Panc1 (cell line): ENCODE data around the gene SLC4A7. TPM values are rescaled to one million over a fixed set of nuclear protein-coding genes. Genes with fewer than 3 reads are reported as not detected.
"Not testable (repeated sequence)": the region's sequence is repeated elsewhere in the genome, so short reads cannot be mapped to it uniquely, and the experiment has no call there.

Experiments used
- ATAC-seq: fragments of 200-7000 bp; cut with Tn5 transposase; 2 replicates; pipeline ENCODE4 v1.9.1; 2020; ENCODE audit warnings: mild to moderate bottlenecking, moderate library complexity
- BruUV-seq: library from RNA; stranded (reverse); fragments of 400-500 nt; replicated peaks from 2 replicates; lab custom pipeline; 2021; lab: Mats Ljungman, UMichigan
- CTCF ChIA-PET: fragments of 300-600 bp; sonication (Branson Sonifier 250); formaldehyde crosslinking; loops from one replicate; lab custom pipeline; 2022; ENCODE audit warnings: antibody characterized with exemption; lab: Charles Lee
- POLR2A ChIA-PET: fragments of 300-600 bp; sonication (Branson Sonifier 250); formaldehyde crosslinking; loops from one replicate; lab custom pipeline; 2022; ENCODE audit warnings: antibody characterized with exemption; lab: Charles Lee
- DNase-seq: peaks from one replicate; pipeline ENCODE4 v3.0.0-alpha.2; 2010; ENCODE audit warnings: low read depth, low spot score
- H3K27ac ChIP-seq: 2 replicates; pipeline ENCODE4 v1.5.1; 2011; ENCODE audit warnings: mild to moderate bottlenecking, low read length, inconsistent platforms
- H3K27me3 ChIP-seq: fragments of 200-500 bp; sonication (Bioruptor generic); 2 replicates; pipeline ENCODE4 v1.6.0; 2014; ENCODE audit warnings: low read length, inconsistent platforms; ENCODE audit not compliant: control insufficient read depth, insufficient read depth
- H3K36me3 ChIP-seq: fragments of 200-500 bp; sonication (Bioruptor generic); 2 replicates; pipeline ENCODE4 v1.5.1; 2014; ENCODE audit warnings: inconsistent platforms, mild to moderate bottlenecking, low read length, moderate library complexity; ENCODE audit not compliant: control insufficient read depth, insufficient read depth
- H3K4me1 ChIP-seq: 2 replicates; pipeline ENCODE4 v1.5.1; 2011; ENCODE audit warnings: inconsistent platforms, mild to moderate bottlenecking, low read length, moderate library complexity; ENCODE audit not compliant: control insufficient read depth, insufficient read depth
- H3K4me3 ChIP-seq, 2 experiments: 2 replicates each; pipeline ENCODE4 v1.5.1; 2011 to 2012; ENCODE audit warnings: low read depth in 2 of 2, low read length in 2 of 2, mild to moderate bottlenecking in 2 of 2, inconsistent platforms in 1 of 2, moderate library complexity in 1 of 2
- H3K9me3 ChIP-seq: fragments of 200-500 bp; sonication (Bioruptor generic); 2 replicates; pipeline ENCODE4 v1.5.1; 2014; ENCODE audit warnings: low read depth, mild to moderate bottlenecking, inconsistent platforms, low read length, moderate library complexity; ENCODE audit not compliant: control insufficient read depth, insufficient read depth
- CTCF ChIP-seq: fragments of 450-650 bp; IDR thresholded peaks from 2 replicates; pipeline ENCODE4 v1.5.1; 2017; ENCODE audit warnings: mild to moderate bottlenecking
- POLR2AphosphoS5 ChIP-seq: IDR thresholded peaks from 2 replicates; pipeline ENCODE4 v1.6.1; 2012; ENCODE audit warnings: mild to moderate bottlenecking, low read depth, low read length, moderate library complexity
- REST ChIP-seq, 2 experiments: IDR thresholded peaks; 2 replicates each; pipeline ENCODE4 v1.6.1; 2011 to 2012; ENCODE audit warnings: low read depth in 2 of 2, control low read depth in 1 of 2, low read length in 1 of 2, mild to moderate bottlenecking in 1 of 2, moderate library complexity in 1 of 2; ENCODE audit not compliant: insufficient read depth in 1 of 2
- SIN3A ChIP-seq: IDR thresholded peaks from 2 replicates; pipeline ENCODE4 v1.6.1; 2012; ENCODE audit warnings: low read depth, mild to moderate bottlenecking, low read length, moderate library complexity, borderline replicate concordance; ENCODE audit not compliant: insufficient read depth
- TCF7L2 ChIP-seq: IDR thresholded peaks from 2 replicates; pipeline ENCODE4 v1.6.1; 2011; ENCODE audit warnings: mild to moderate bottlenecking, low read depth, low read length, inconsistent platforms
- in situ Hi-C: cut with HindIII; loops from 2 replicates; pipeline ENCODE4 v1.10.0; 2016; ENCODE audit warnings: low sequenced_read_pairs, low pct_unique_long_range_greater_than_20kb
- intact Hi-C: fragments of 100-400 bp; cut with micrococcal nuclease; formaldehyde crosslinking; loops from one replicate; pipeline ENCODE4 v1.10.0; 2022; ENCODE audit not compliant: unreplicated experiment
- total RNA-seq: library from RNA; stranded (reverse); gene quantifications from one replicate; pipeline ENCODE4 v1.2.1, GENCODE V29; 2021; ENCODE audit not compliant: unreplicated experiment

Gene SLC4A7
- total RNA-seq, 1 experiment from 2014 or later, result 99.4 TPM

- H3K27ac ChIP-seq, result no peak overlapping the region
- intact Hi-C loops (no loop called here), in situ Hi-C loops (no loop called here)
- no TSS peak for BruUV-seq
- H3K4me3 ChIP-seq, result no peak overlapping the region
- H3K9me3 ChIP-seq, result no peaks in the 10 kb centered on the region
- no peak for ATAC-seq
- POLR2A ChIA-PET, result no interaction called here
- CTCF ChIA-PET, result no interaction called here
- no peak for DNase-seq
- TF ChIP-seq POLR2AphosphoS5, result no peak
- TF ChIP-seq REST (IDR thresholded peaks at IDR 0.05; ENCODE audit: insufficient read depth in 1 of 2, low read depth in 2 of 2, low read length in 1 of 2), result no peak
- no peak for TF ChIP-seq TCF7L2
- no peak for TF ChIP-seq SIN3A
- no peak for TF ChIP-seq CTCF
- peaks cover 31% of the 10 kb centered on the region for H3K4me1 ChIP-seq
- peaks cover 56% of the 10 kb centered on the region for H3K36me3 ChIP-seq
- H3K27me3 ChIP-seq, result no peaks in the 10 kb centered on the region
These were observed 57.3 kb downstream of the SLC4A7 start for GRCh38 chr3:27426926-27427325.

- Histone ChIP-seq H3K36me3 (peaks cover 61% of the 10 kb centered on the region), H3K4me3 (no peak overlapping the region), H3K4me1 (peaks cover 22% of the 10 kb centered on the region), H3K9me3 (no peaks in the 10 kb centered on the region), H3K27me3 (no peaks in the 10 kb centered on the region), H3K27ac (no peak overlapping the region; the same call in 1 of the 2 replicates)
- ATAC-seq (no peak), DNase-seq (no peak)
- intact Hi-C loops (no loop called here), in situ Hi-C loops (no loop called here)
- TF ChIP-seq REST (IDR thresholded peaks at IDR 0.05; ENCODE audit: insufficient read depth in 1 of 2, low read depth in 2 of 2, low read length in 1 of 2) (no peak), POLR2AphosphoS5 (no peak), SIN3A (no peak), CTCF (no peak), TCF7L2 (no peak)
- ChIA-PET CTCF (no interaction called here), POLR2A (no interaction called here)
- BruUV-seq, result TSS peak; percentile 6
These were observed 58.2 kb downstream of the SLC4A7 start for GRCh38 chr3:27425896-27426565.

GRCh38 chr3:27424812-27425521 is 59.2 kb downstream of the SLC4A7 start:
- H3K4me3 ChIP-seq, DNase-seq, intact Hi-C loops, BruUV-seq, POLR2A ChIA-PET, in situ Hi-C loops, H3K9me3 ChIP-seq, H3K27me3 ChIP-seq, H3K27ac ChIP-seq, ATAC-seq: not testable (repeated sequence)
- Histone ChIP-seq H3K36me3 (peaks cover 62% of the 10 kb centered on the region), H3K4me1 (peaks cover 17% of the 10 kb centered on the region)
- CTCF ChIA-PET, result interaction anchor here (0.7 kb wide), 1 partner anchor 923 kb away, joined by 5 read pairs; no protein-coding TSS in a partner anchor
